Right renal pelvis (tissue), 4 donors: ENCODE results near the gene GGN. TPM values are rescaled to one million over a fixed set of nuclear protein-coding genes. Genes with fewer than 3 reads are reported as not detected.
A peak's percentile ranks its signal among the peaks of the same experiment; 100 is the strongest.
"Not testable (repeated sequence)": the region's sequence is repeated elsewhere in the genome, so short reads cannot be mapped to it uniquely, and the experiment has no call there.

Experiments used
- DNase-seq, 4 donors: peaks; one replicate each; pipeline ENCODE4 v3.0.0-alpha.2; 2013; ENCODE audit warnings: low read depth in 4 of 4, low spot score in 3 of 4, missing footprints in 1 of 4
- polyA plus RNA-seq, 4 donors: library from polyadenylated mRNA; unstranded; fragments of 120-200 nt; gene quantifications; one replicate each; pipeline ENCODE4 v1.2.1, GENCODE V29; 2013; ENCODE audit not compliant: insufficient read length in 4 of 4

GGN gene
- polyA plus RNA-seq, 4 donors, result 0.51 to 1.0 (median 0.63) TPM

DNA sequence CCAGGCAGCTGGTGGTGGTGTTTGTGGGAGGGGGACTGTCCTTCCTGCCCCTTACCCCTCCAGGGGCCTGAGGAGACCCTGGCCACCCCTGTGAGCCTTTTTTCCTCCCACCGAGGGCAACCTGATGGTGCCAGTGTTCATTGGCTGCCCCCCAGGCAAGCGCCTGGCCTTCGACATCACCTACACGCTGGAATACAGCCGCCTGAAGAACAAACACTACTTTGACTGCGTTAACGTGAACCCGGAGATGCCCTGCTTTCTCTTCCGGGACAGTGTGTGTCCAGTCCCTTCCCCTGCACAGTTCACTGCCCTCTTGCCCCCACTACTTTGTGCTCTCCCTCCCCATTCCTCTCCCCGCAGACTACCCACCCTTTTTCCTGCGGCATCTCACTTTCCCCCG, 20.8 kb downstream of the GGN start:
- no peak for DNase-seq

DNA sequence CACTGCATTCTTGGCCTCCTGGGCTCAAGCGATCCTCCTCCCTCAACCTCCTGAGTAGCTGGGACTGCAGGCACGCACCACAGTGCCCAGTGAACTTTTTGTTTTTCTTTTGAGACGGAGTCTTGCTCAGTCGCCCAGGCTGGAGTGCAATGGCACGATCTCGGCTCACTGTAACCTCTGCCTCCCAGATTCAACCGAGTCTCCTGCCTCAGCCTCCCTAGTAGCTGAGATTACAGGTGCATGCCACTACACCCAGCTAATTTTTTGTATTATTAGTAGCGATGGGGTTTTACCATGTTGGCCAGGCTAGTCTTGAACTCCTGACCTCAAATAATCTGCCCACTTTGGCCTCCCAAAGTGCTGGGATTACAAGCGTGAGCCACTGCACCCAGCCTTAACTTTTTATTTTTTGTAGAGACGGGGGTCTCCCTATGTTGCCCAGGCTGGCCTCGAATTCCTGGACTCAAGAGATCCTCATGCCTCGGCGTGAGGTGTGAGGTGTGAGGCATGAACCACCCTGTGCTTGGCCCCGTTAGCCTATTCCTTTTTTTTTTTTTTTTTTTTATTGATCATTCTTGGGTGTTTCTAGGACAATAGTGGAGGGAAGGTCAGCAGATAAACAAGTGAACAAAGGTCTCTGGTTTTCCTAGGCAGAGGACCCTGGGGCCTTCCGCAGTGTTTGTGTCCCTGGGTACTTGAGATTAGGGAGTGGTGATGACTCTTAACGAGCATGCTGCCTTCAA, 24.7 kb downstream of the GGN start:
- DNase-seq, result not testable (repeated sequence)

DNA sequence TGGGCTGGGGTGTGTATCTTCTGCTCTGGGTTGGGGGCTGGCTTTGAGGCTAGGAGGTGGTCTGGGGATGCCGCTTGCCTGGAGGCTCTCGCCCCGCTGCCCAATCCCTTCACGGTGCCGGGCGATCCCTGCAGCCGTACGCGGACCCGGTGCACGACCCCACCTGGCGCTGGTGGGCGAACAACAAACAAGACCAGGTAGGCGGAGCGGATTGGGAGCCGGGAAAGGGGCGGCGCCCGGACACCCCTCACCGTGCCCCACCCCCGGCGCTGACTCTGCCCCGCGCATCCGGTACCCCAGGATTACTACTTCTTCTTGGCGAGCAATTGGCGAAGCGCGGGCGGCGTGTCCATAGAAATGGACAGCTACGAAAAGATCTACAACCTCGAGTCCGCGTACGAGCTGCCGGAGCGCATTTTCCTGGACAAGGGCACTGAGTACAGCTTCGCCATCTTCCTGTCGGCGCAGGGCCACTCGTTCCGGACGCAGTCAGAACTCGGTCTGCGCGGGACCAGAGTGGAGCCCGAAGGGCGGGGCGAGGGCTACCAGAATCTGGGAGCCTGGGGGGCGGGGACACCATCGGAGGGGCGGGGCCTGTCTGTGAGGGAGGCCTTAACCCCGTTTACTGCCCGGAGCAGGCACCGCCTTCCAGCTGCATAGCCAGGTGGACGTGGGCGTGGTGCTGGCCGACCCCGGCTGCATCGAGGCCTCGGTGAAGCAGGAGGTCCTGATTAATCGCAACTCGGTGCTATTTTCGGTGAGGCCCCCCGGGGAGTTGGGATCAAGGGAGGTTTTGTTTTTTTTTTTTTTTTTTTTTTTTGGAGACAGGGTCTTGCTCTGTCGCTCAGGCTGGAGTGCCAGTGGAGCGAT, 25.5 kb downstream of the GGN start:
- DNase-seq, result peak in 3 of 4 donors; percentile 41 to 65 (median 44)

DNA sequence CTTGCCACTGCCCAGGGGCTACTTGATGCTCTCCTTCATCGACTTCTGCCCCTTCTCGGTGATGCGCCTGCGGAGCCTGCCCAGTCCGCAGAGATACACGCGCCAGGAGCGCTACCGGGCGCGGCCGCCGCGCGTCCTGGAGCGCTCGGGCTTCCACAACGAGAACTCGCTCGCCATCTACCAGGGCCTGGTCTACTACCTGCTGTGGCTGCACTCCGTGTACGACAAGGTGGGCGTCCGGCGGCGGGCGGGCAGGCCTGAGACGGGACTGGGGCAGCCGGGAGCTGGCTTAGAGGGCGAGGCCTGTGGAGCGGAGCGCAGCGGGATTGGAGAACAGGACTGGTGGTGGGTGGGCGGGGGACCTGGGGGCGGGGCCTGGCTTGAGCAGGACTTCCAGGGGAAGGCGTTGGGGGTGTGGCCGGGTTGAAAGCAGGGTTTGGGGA, 26.2 kb downstream of the GGN start:
- DNase-seq, result peak in 2 of 4 donors; percentile 67 to 73

DNA sequence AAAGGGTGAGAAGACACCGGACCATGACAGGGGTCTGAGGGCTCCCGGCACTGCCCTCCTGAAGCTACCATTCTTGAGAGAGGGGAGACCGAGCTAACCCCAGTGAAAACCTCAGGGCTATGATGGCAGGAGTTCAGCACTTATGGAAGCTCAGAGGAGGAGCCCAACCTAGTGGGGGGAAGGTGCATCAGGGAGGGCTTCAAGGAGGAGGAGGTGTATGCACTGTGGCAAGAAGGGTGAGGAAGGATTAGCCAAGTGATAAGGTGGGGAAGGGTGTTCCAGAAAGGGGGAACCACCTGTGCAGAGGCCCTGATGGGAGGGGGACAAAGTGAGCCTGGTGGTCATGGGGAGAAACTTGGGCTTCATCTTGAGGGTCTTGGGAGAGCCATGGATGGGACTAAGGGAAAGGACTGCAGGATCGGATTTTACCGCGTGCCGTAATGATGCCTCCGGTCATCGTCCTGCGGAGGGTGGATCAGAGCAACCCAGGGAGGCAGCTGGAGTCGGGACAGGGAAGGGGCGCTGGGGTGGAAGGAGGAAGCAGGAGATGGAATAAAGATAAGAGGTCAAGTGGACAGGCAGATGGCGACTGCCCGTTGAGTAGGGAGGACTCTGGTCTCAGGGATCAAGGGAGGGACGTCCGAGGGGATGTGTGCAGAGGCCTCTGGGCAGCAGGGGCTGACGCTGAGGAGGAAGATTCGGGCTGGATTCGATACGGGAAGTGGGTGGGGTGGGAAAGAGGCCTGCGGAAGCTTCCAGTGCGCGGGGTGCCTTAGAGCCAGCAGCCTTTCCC, 26.8 kb downstream of the GGN start:
- DNase-seq, result no peak

DNA sequence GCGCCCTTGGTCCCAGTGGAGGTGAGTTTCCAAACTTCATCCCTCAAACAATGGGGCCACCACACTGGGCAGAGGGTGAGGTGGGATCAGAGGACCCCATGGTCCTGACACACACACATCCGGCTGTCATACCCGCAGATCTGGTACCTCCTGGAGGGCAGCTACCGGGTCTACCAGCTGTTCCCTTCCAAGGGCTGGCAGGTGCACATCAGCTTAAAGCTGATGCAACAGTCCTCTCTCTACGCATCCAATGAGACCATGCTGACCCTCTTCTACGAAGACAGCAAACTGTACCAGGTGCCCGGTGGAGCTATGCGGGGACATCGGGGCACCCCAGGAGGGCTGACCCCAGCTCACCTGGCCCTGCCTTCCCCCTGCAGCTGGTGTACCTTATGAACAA, 27.5 kb downstream of the GGN start:
- DNase-seq, result no peak

DNA sequence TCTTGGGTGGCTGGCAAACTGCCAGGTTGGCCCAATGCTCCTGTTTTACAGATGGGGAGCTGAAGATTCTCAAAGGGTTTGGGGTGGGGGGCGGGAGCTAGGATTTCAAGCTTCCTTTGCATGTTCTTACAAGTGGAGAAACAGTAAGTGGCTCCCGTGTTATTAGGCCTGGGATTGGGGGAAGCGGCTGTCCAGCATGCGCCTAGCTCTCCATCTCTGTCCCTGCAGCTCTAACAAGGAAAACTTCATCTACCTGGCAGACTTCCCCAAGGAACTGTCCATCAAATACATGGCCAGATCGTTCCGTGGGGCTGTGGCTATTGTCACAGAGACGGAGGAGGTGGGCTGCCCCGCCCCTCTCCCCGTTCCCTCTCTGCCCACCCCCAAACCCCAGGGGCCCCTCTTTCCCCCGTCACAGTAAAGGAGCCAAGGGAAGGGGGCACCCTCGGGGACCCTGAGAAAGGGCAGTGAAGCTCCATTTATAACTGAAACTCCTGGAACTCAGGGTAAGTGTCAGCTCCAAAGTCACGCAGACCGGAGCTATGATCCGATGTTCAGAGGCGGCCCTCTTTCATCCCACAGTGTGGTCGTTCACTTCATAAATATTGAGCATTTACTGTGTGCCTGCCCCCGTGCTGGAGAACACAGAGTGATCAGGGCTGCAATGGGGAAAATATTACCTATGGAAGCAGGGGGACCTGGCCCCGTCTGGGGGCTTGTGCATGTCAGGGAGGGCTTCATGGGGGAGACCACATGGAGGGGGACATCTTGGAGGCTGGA, 28.4 kb downstream of the GGN start:
- no peak for DNase-seq

DNA sequence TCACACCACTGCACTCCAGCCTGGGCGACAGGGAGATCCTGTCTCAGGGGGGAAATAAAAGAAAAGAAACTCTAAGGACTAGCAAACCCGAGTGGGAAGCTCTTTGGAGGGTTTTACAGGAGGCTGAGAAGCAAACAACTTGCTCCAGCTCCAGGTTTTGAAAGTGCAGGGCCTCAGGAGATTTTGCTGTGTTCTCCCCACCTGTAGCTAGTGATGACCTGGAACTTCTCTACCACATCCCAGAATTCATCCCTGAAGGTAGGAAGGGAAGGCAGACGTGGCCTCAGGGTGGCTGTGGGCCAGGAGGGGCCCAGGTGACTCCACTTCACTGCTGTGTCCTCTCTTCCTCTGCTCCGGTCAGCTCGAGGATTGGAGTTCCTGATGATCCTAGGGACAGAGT, 29.8 kb downstream of the GGN start:
- no peak for DNase-seq

DNA sequence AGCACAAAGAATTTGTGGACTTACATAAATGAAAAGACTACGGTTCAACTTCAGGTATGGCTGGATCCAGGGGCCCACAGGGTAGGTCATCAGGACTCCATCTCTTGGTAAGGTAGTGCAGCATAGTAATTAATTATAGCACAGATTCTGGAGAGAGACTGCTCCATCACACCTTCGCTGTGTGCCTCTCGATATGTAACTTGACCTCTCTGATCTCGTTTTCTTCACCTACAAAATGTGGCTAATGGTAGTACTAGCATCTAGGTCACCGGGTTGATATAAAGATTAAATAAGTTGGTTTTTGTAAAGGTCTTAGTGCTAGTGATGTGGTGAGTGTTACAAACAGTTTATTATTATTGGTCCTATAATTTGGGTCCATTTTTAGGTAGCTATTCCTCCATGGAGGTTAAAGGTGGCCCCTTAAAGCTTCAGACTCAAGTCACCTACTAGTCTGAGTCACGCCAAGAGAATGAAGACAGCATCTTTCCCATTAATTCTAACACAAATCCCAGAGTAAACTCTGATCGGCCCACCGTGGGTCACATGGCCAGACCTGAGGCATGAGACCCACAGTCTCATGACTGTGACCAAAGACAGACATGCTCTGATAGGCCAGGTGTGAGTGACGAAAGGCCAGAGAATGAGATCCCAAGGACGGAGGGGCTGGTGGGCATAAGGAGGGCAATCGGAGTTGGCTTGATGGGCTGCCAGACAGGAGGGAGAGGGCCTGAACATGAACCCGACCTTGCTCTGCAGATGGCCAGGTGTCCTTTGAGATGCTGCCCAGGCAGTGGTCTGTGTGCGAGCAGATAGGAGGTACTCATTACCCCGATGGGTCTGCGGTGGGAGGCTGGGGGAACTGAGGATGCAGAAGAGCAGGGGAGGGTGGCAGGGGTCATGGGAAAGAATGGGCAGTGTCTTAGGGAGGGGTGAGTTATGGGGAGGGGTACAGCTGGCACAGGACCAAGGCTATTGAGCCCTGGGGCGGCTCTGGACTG, 31.8 kb downstream of the GGN start:
- DNase-seq, result no peak

DNA sequence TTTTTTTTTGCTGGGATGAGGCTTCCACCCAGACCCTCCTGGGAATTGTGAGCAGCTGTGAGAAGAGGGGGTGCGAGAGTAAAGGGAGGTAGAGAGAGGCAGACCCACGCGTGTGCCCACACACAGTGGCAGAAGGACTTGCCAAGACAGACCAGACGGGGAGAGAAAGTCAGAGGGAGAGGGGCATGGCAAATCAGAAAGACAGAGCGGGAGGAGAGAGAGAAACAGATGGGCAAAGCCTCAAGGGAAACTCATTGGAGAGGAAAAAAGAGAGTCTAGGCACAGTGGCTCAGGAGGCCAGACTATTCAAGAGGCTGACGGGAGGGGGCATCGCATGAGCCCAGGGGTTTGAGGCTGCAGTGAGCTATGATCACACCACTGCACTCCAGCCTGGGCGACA, 35.2 kb downstream of the GGN start:
- DNase-seq, result no peak

DNA sequence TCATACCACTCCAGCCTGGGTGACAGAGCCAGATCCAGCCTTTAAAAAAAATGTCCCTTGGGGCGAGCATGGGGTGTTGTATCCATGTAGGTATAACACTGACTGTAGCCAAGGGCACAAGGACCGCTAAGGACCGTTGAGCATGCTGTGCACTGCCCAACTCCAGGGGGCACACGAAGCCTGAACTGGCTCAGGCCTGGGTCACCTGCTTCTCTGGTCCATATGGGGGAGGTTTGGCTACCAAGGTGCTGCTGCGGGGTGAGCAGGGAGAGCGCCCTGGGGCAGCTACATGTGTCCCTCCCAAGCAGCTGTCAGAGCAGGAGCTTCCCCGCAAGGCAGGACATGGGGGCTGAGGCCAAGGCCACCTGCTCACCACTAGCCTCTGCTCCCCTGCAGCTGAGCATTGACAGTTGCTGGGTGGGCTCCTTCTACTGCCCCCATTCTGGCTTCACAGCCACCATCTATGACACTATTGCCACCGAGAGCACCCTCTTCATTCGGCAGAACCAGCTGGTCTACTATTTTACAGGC, 35.9 kb downstream of the GGN start:
- DNase-seq, result no peak

DNA sequence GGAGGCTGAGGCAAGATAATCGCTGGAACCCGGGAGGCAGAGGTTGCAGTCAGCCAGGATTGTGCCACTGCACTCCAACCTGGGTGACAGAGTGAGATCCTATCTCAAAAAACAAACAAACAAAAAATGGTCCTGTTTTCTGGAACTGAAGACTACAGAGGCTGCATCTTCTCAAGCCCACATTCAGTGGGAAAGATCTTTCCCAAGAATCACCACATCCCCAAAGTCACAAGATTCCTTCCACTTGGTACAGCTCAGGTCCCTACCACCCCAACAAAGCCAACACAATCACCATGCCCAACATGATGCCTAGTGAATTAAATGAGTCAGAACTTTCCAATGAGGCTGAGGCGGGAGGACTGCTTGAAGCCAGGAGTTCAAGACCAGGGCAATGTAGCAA, 37.0 kb downstream of the GGN start:
- DNase-seq, result no peak

DNA sequence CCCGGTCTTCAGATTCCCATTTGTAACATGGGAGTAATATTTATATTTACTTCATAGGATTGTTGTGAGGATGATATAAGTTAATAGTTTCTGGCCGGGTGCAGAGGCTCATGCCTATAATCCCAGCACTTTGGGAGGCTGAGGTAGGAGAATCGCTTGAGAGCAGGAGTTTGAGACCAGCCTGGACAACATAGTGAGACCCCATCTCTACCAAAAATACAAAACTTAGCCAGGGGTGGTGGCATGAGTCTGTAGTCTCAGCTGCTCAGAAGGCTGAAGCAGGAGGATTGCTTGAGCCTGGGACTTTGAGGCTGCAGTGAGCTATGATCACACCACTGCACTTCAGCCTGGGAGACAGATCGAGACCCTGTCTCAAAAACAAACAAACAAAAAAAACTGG, 41.0 kb downstream of the GGN start:
- no peak for DNase-seq

DNA sequence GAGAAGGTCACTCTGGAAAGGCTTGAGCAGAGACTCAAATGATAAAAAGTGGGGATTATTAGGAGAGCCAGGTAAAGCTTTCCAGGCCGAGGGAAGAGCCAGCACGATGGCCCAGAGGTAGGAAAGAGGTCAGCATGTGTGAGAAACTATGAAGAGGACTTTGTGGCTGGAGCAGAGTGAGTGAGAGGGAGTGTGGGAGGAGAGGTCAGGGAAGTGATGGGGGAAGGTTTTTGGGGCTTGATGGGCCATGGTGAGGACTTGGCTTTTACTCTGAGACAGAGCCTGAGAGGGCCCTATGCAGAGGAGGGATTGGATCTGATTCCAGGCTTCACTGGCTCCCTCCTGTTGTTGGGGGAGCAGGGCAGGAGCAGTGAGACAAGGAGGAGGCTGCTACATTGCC, 46.9 kb downstream of the GGN start:
- no peak for DNase-seq

DNA sequence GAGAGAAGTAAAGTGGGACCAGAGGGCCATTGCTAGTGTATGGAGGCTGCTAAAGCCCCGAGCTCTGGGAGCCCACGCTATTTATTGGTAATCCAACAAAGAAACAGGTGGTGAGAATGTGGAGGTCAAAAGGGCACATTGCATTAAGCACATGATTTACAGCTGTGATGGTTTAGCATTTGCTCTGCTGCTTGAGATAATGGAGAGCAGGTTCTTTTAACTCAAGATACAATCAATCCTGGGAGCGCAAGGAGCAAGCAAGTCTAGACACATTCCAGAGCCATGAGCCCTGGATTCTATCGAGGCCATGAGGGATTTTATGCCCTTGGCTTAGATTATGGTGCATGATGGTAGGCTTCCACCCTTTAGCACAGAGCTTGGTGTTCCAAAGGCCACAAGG, 48.8 kb downstream of the GGN start:
- not testable (repeated sequence) for DNase-seq

DNA sequence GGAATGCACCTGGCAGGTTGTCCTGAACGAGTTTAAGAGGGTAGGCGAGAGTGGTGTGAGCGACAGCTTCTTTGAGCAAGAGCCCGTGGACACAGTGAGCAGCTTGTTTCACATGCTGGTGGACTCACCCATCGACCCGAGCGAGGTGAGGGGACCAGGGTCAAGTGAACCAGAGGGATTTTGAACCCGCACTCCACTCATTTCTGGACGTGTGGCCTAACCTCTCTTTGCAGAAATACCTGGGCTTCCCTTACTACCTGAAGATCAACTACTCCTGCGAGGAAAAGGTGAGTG, 50.5 kb downstream of the GGN start:
- no peak for DNase-seq

DNA sequence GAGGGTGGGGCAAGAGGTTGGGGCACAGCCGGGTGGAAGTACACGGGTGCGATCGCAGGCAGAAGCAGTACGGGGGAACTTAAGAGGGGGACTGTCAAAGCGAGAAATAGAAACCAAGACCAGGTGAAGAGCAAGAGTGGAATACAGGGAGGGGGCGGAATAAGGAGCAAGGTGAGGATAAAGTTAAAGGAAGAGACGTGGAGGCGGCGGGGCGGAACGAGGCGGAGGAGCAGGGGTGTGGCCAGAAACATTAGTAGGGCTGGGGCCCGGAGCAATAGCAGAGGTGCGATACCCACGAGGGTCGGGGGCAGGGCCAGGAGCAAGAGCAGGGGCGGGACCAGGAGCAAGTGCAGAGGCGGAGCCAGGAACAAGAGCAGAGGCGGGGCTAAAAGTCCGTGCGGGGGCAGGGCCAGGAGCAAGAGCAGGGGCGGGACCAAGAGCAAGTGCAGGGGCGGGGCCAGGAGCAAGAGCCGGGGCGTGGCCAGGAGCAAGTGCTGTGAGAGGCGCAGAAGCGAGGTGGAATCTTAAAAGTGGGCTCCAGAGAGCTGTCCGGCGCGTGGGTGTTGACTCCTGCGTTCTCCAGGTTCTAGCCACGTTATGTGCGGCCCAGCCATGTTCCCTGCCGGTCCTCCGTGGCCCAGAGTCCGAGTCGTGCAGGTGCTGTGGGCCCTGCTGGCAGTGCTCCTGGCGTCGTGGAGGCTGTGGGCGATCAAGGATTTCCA, 51.0 kb downstream of the GGN start:
- DNase-seq, result peak; percentile 76 to 84 (median 80)

DNA sequence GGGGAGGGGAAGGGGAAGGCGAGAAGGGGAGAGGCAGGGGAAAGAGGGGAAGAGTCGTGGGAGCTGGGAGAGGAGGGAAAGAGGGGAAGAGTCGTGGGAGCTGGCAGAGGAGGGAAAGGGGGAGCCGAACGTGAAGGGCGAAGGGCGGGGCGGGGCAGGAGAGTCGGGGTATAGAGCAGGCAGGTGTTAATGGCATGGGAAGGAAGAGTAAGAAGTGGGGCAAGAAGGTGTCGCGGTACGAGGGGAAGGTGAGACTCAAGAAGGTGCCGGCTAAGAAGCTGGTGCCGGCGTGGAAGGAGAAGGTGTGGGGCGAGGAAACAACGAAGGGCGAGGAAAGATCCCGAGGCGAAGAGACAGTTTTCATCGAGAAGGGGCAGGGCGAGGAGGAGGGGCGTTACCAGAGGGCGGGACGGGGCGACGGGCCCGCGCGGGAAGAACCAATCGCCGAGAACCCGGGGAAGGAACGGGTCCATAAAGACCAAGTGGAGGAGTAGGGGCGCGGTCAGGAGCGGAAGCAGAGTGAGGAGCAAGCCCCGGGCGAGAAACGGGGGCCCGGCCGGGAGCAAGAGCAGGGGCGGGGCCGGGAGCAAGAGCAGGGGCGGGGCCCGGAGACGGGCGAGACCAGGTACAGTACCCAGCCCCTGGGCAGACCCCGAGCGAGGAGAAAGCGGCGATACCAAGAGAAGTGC, 51.7 kb downstream of the GGN start:
- DNase-seq, result peak; percentile 76 to 84 (median 84)
